ENCODE results near the gene DPPA5. TPM values are rescaled to one million over a fixed set of nuclear protein-coding genes. Genes with fewer than 3 reads are reported as not detected.

Gene DPPA5
- total and polyA plus RNA-seq, 9 of the 15 experiments (the other 6 are each of a cell fraction or from before 2014, with no cell fraction given), result not detected

- no peak for TF ChIP-seq CHD7 (IDR thresholded peaks at IDR 0.05; ENCODE audit: low read depth, low read length)
- TF ChIP-seq CHD4 (IDR thresholded peaks at IDR 0.05; ENCODE audit: insufficient read depth, insufficient replicate concordance, low read depth, low read length, poor library complexity, severe bottlenecking), result no peak
- TF ChIP-seq LEF1 (IDR thresholded peaks at IDR 0.05), result peak; percentile 86
- no peak for TF ChIP-seq SIN3B (IDR thresholded peaks at IDR 0.05; ENCODE audit: low read depth)
- no peak for TF ChIP-seq ZKSCAN8 (CRISPR knock-in tag; IDR thresholded peaks at IDR 0.05)
- TF ChIP-seq XRCC5 (IDR thresholded peaks at IDR 0.05; ENCODE audit: low read depth, low read length), result no peak
- no peak for TF ChIP-seq LARP7 (IDR thresholded peaks at IDR 0.05)
- TF ChIP-seq YBX1 (IDR thresholded peaks at IDR 0.05), result no peak
These were observed 34.9 kb upstream of the DPPA5 start (continued) for GRCh38 chr6:73388800-73389512.

Data from K562 (cell line).